ENCODE measurements around the gene GAS2L2. TPM values are rescaled to one million over a fixed set of nuclear protein-coding genes. Genes with fewer than 3 reads are reported as not detected.

Gene GAS2L2
- total and polyA plus RNA-seq, 2 experiments from 2014 or later: not detected

- H4K20me1 ChIP-seq (ENCODE audit: insufficient read depth): no peaks in the 10 kb centered on the region
- in situ Hi-C loops (cut with MboI): no loop called here
- no peak overlapping the region for H3K4me3 ChIP-seq
- H3K4me2 ChIP-seq (ENCODE audit: unreplicated experiment): no peak overlapping the region
- H2AFZ ChIP-seq: no peak overlapping the region
- peaks cover 52% of the 10 kb centered on the region for H3K27me3 ChIP-seq (replicated peaks; ENCODE audit: insufficient read depth)
- no peaks in the 10 kb centered on the region for H3K79me2 ChIP-seq (ENCODE audit: insufficient read depth)
- no peaks in the 10 kb centered on the region for H3K9me2 ChIP-seq (ENCODE audit: insufficient read depth)
- H3K4me1 ChIP-seq (ENCODE audit: insufficient read depth): peaks cover 13% of the 10 kb centered on the region
- no peak for TF ChIP-seq EZH2 (IDR thresholded peaks at IDR 0.05; ENCODE audit: insufficient read depth, poor library complexity, severe bottlenecking)
- TF ChIP-seq EZH2phosphoT487 (IDR thresholded peaks at IDR 0.05; ENCODE audit: insufficient read depth, low read depth): no peak
- 67 to 72% methylated on average over 3 of the region's 3 CpGs for WGBS, 2 experiments (ENCODE audit: low coverage in 1 of 2, low lambda C conversion rate in 2 of 2, missing lambda C conversion rate in 2 of 2)
- peaks cover 13% of the 10 kb centered on the region for H3F3A ChIP-seq (ENCODE audit: insufficient read depth)
- no peaks in the 10 kb centered on the region for H3K36me3 ChIP-seq (ENCODE audit: low read depth)
- H3K9ac ChIP-seq: no peak overlapping the region
- H3K27ac ChIP-seq: no peak overlapping the region
- no peaks in the 10 kb centered on the region for H3K9me3 ChIP-seq (ENCODE audit: low read depth)
- no peak for DNase-seq
These were observed 40.2 kb upstream of the GAS2L2 start for GRCh38 chr17:35793257-35793656.

GRCh38 chr17:35791681-35792350, 38.8 kb upstream of the GAS2L2 start:
- Histone ChIP-seq H3F3A (ENCODE audit: insufficient read depth) (peaks cover 25% of the 10 kb centered on the region), H2AFZ (no peak overlapping the region), H3K36me3 (ENCODE audit: low read depth) (no peaks in the 10 kb centered on the region), H3K27me3 (replicated peaks; ENCODE audit: insufficient read depth) (peaks cover 38% of the 10 kb centered on the region), H4K20me1 (ENCODE audit: insufficient read depth) (no peaks in the 10 kb centered on the region), H3K4me3 (no peak overlapping the region), H3K4me2 (ENCODE audit: unreplicated experiment) (no peak overlapping the region), H3K9me3 (ENCODE audit: low read depth) (no peaks in the 10 kb centered on the region), H3K27ac (no peak overlapping the region), H3K9ac (no peak overlapping the region), H3K9me2 (ENCODE audit: insufficient read depth) (no peaks in the 10 kb centered on the region), H3K79me2 (ENCODE audit: insufficient read depth) (no peaks in the 10 kb centered on the region), H3K4me1 (ENCODE audit: insufficient read depth) (peaks cover 27% of the 10 kb centered on the region)
- WGBS, 2 experiments (ENCODE audit: low coverage in 1 of 2, low lambda C conversion rate in 2 of 2, missing lambda C conversion rate in 2 of 2): 36 to 42% methylated on average over 9 of the region's 9 CpGs
- in situ Hi-C loops (cut with MboI): no loop called here
- DNase-seq: no peak
- TF ChIP-seq EZH2 (IDR thresholded peaks at IDR 0.05; ENCODE audit: insufficient read depth, poor library complexity, severe bottlenecking) (no peak), EZH2phosphoT487 (IDR thresholded peaks at IDR 0.05; ENCODE audit: insufficient read depth, low read depth) (no peak)

GRCh38 chr17:35790841-35791240, 37.8 kb upstream of the GAS2L2 start:
- Histone ChIP-seq H3K9ac (no peak overlapping the region), H4K20me1 (ENCODE audit: insufficient read depth) (no peaks in the 10 kb centered on the region), H3K27ac (no peak overlapping the region), H3K4me2 (ENCODE audit: unreplicated experiment) (no peak overlapping the region), H3K36me3 (ENCODE audit: low read depth) (no peaks in the 10 kb centered on the region), H3K4me1 (ENCODE audit: insufficient read depth) (peaks cover 32% of the 10 kb centered on the region), H3K9me3 (ENCODE audit: low read depth) (no peaks in the 10 kb centered on the region), H3F3A (ENCODE audit: insufficient read depth) (peaks cover 25% of the 10 kb centered on the region), H3K9me2 (ENCODE audit: insufficient read depth) (no peaks in the 10 kb centered on the region), H3K27me3 (replicated peaks; ENCODE audit: insufficient read depth) (peaks cover 28% of the 10 kb centered on the region), H2AFZ (no peak overlapping the region), H3K79me2 (ENCODE audit: insufficient read depth) (no peaks in the 10 kb centered on the region), H3K4me3 (no peak overlapping the region)
- no peak for TF ChIP-seq EZH2phosphoT487 (IDR thresholded peaks at IDR 0.05; ENCODE audit: insufficient read depth, low read depth)
- no peak for DNase-seq
- in situ Hi-C loops (cut with MboI): no loop called here
- 88 to 97% methylated on average over 3 of the region's 3 CpGs for WGBS, 2 experiments (ENCODE audit: low coverage in 1 of 2, low lambda C conversion rate in 2 of 2, missing lambda C conversion rate in 2 of 2)

GRCh38 chr17:35788477-35789368, 35.7 kb upstream of the GAS2L2 start:
- no peaks in the 10 kb centered on the region for H3K79me2 ChIP-seq (ENCODE audit: insufficient read depth)
- H3K4me3 ChIP-seq: peak overlapping the region; percentile 9
- H3K4me1 ChIP-seq (ENCODE audit: insufficient read depth): peaks cover 36% of the 10 kb centered on the region
- peak; percentile 98 for DNase-seq
- H3K4me2 ChIP-seq (ENCODE audit: unreplicated experiment): peak overlapping the region; percentile 49
- WGBS, 2 experiments (ENCODE audit: low coverage in 1 of 2, low lambda C conversion rate in 2 of 2, missing lambda C conversion rate in 2 of 2): 0% methylated on average over 2 of the region's 2 CpGs
- H3K9ac ChIP-seq: peak overlapping the region; percentile 59
- H3K9me2 ChIP-seq (ENCODE audit: insufficient read depth): no peaks in the 10 kb centered on the region
- 0 out of 2 replicates have a peak, but pooled peaks cover 14% of the 10 kb centered on the region for H3K27me3 ChIP-seq (replicated peaks; ENCODE audit: insufficient read depth)
- H4K20me1 ChIP-seq (ENCODE audit: insufficient read depth): no peaks in the 10 kb centered on the region
- peaks cover 25% of the 10 kb centered on the region for H3F3A ChIP-seq (ENCODE audit: insufficient read depth)
- in situ Hi-C loops (cut with MboI): no loop called here
- peak overlapping the region; percentile 80 for H3K27ac ChIP-seq
- TF ChIP-seq EZH2phosphoT487 (IDR thresholded peaks at IDR 0.05; ENCODE audit: insufficient read depth, low read depth) (no peak), EZH2 (IDR thresholded peaks at IDR 0.05; ENCODE audit: insufficient read depth, poor library complexity, severe bottlenecking) (no peak)
- no peaks in the 10 kb centered on the region for H3K9me3 ChIP-seq (ENCODE audit: low read depth)
- H3K36me3 ChIP-seq (ENCODE audit: low read depth): no peaks in the 10 kb centered on the region
- H2AFZ ChIP-seq: peak overlapping the region; percentile 45
